Stimulated activated CD8-positive, alpha-beta memory T cell treated with anti-CD3 and anti-CD28 coated beads, Interleukin-12 subunit alpha, Interleukin-12 subunit beta, amount 100 ng/mL, for 1 hour (primary cell): ENCODE results near the gene FAM162A.

ENCODE experiments used
- DNase-seq: peaks from one replicate; pipeline ENCODE4 v3.0.0-alpha.2; 2020; ENCODE audit warnings: low read depth

The FAM162A gene

DNA sequence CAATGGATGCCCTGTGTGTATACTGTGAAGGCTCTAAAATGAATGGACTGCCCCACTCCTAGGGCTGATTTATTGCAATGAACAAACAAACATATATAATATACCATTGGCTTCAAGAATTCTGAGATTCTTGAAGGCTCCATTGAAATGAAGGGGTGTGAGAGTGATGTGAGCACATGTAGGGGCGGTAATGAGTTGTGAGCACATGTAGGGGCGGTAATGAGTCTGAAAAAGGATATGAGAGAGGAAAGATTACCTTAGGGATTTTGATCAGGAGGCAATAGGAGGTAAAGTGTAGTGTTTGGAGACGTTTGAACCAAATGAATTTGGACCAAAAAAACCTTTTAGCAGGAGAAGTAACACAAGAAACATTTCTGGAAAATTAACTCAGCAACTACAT is 3.7 kb downstream of the FAM162A start:
- no peak for DNase-seq

- DNase-seq: no peak
These were observed 5.2 kb downstream of the FAM162A start for GRCh38 chr3:122389197-122389596.

DNA sequence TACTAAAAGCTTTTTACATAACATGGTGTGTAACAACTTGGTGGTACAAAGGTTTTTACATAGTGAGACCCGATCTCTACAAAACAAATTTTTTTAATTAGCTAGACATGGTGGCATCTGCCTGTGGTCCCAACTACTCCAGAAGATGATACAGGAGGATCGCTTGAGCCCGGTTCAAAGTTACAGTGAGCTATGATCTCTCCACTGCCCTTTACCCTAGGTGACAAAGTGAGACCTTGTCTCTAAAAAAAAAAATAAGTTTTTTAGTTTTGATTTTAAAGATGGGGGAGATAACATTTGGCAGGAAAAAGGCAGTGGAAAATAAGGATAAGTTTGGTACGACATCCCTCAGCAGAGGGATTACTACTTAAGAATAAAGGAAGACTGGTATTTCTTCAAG is 5.9 kb downstream of the FAM162A start:
- DNase-seq: no peak

GRCh38 chr3:122390665-122391064 is 6.7 kb downstream of the FAM162A start:
- no peak for DNase-seq

GRCh38 chr3:122391681-122392446 is 7.9 kb downstream of the FAM162A start:
- no peak for DNase-seq

DNA sequence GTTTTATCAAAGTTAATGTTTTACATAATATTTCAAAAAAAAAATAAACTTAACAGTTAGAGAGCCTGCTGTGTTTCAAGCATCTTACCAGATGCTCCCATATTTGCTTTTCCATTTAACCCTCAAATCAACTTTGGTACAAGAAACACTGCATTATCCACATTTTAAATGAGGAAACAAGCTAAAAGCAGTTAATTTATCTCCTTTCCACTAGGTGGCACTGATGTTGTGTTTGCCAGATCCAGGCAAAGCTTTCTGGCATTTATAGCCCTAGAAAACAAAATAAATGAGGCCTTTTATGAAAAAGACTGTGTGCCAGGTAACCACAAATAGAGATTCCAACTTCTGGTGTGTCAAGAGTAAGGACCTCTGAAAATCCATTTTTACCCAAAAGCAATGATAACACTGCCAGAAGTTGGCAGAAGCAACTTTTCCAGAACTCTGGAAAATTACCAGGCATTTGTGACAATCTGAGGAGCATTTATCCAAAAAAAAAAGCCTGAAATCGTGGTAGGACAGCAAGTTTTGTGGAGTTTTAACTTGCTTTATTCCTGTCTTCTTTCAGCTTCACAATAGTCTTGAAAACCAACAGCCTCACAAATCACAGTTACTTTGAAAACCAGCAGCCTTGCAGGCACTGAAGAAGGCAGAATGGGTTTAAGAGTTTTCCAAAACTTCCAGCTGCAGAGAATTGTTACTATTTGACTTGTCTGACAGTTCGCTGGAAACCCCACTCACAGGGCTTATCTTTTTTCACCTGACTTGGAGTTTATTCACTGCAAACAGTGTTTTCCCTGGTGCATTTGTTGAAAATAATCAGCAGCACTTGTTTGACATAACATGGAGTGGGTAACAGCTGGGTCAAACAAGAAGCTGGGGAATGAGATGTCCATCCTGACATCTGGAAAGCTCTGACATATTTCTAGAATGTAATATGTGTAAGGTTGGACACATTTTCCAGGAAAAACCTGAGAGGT is 9.2 kb downstream of the FAM162A start:
- DNase-seq: no peak

GRCh38 chr3:122394173-122394572 is 10.2 kb downstream of the FAM162A start:
- no peak for DNase-seq

DNA sequence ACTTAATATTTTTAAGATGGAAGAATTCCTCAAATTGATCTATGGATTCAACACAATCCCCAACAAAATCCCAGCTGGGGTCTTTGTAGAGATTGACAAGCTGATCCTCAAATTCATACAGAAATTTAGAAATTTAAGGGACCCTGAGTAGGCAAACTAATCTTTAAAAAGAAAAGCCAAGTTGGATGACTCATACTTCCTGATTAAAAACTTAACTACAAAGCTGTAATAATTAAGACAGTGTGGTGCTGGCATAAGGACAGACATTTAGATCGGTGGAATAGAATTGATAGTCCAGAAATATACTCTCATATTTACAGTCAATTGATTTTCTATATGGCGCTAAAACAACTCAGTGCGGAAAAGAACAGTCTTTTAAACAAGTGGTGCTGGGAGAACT is 11.6 kb downstream of the FAM162A start:
- no peak for DNase-seq

- no peak for DNase-seq
These were observed 12.5 kb downstream of the FAM162A start for GRCh38 chr3:122396511-122396910.

DNA sequence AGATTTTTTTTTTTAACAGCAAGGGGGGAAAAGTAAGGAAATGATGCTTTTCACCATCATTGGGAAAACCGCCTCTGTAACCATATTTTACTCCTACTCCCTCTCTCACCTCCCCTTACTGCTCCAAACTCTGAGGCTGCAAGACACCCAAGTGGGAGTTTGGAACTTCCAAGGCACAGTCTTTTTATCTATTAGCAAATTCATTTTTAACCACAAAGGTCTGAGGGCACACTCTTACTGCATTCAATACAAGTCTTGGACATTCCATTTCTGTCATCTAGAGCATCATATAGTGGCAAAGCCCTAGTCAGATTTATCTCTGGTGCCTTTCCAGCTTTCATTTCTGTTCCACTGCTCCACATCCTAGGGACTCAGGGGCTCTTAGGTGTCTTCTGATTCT is 13.2 kb downstream of the FAM162A start:
- no peak for DNase-seq

- DNase-seq: no peak
These were observed 14.9 kb downstream of the FAM162A start for GRCh38 chr3:122398920-122399319.

GRCh38 chr3:122403489-122403888 is 19.5 kb downstream of the FAM162A start:
- no peak for DNase-seq

DNA sequence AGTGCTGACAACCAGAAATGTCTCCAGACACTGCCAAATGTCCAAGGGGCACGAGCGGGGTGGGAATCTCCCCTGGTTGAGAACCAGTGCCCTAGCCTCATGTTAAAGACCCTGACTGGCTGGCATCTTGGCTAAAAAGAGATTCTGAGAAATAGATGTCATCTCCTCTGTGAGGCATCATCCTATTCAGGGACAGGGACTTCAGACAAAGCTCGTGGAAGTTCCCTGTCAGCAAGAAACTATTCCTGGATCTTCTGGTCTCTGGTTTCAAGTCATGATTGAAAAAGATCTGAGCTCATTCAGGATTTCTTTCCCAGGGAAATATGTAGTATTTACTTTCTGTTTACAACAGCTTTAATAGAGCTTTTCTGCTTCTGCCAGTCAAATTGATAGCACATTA is 21.0 kb downstream of the FAM162A start:
- no peak for DNase-seq

GRCh38 chr3:122406198-122406597 is 22.2 kb downstream of the FAM162A start:
- DNase-seq: no peak

DNA sequence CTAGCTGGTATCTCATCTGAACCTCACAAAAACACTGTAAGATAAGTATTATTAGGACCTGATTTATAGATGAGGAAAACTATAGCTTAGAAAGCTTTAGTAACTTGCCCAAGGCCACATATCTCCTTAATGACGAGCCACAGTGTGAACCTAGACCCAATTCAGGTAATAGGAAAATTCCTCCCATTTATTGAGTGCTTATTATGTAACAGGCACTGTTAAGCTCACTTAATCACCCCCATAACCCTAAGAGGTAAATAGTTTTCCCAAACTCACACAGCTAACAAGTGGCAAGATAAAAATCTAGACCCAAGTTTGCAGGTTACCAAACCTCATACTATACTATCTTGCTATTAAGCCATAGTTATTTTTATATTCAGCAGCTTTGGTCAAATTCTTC is 24.0 kb downstream of the FAM162A start:
- no peak for DNase-seq

DNA sequence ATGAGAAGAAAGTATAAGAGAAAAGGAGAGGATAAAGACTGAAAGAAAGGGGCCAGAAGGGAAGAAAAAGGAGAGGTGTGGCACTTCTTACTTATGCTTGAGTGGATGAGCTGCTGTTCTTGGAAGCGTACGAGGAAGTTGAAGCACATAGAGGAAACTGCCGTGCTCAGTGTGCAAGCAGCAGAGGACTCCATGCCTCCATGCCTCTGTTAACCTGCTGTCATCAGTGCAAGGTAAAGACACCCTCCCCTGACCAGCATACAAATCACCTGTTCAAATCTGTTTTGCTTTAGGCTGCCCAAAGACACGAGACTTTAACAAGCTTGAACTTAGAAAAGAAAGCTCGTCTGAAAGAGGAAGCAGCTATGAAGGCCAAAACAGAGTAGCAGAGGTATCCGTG is 25.5 kb downstream of the FAM162A start:
- no peak for DNase-seq

DNA sequence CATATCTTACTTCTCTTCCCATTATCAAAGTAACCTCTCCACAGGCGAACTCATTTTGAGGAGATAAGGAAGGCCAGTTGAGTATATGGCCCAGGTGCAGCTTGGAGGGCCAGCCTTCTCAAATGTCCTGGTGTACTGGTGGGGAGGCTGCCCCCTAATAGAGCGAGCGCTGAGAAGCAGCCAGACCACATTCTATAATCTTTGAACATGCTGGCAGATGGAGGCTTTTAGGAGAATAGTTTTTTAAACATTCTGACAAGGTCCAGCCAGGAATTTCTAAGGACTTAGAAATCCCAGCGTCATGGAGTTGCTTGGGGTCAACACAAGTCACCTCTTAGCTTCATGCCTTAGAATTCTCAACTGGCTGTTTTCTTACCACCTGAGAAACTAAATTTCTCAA is 26.1 kb downstream of the FAM162A start:
- DNase-seq: no peak

- DNase-seq: no peak
These were observed 26.7 kb downstream of the FAM162A start for GRCh38 chr3:122410639-122411038.

DNA sequence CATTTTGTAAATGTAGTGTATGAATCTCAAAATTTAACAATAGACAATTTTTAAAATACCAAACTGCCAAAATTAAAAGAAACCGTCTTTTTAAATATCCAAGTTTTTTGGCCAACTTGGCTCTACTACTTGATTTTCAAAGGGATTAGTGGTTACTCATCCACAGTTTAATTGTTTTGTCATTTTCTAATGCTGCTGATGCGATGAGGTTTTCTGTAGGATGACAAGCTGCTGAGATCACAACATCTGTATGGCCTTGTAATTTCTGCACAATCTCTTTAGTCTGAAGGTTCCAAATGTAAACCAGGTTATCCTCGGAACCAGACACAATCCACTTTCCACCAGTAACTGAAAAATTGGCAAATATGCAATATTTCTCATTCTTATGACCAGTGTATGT is 30.4 kb downstream of the FAM162A start:
- DNase-seq: no peak

GRCh38 chr3:122415104-122415744 is 31.2 kb downstream of the FAM162A start:
- no peak for DNase-seq

GRCh38 chr3:122415762-122416654 is 32.0 kb downstream of the FAM162A start, which contains the start of gene WDR5B:
WDR5B (minus strand) TSS chr3:122416062; CDS start chr3:122415528, 534 bp downstream.
- DNase-seq: peak; percentile 100

GRCh38 chr3:122416966-122417365 is 33.0 kb downstream of the FAM162A start:
- no peak for DNase-seq
